ENCODE data around the gene PYDC1.
A peak's percentile ranks its signal among the peaks of the same experiment; 100 is the strongest.

The PYDC1 gene

DNA sequence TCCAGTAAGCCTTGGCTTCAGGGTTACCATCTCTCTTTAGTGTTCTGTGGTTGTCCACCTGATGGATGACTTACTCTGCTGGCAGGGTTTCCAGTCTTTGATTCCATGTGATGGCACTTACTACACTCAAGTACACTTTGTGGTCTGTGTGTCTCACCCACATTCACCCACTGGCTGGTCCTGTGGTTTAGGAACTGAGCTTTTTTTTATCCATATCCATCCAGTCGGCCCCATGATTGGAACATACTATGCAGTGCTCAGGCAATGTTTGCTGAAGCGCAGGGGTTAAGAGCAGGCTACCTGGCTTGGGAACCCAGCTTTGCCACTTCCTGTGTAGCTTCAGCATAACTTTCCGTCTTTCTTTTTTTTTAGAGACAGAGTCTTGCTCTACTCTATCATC is 39.8 kb downstream of the PYDC1 start:
- DNase-seq, result peak; percentile 67

DNA sequence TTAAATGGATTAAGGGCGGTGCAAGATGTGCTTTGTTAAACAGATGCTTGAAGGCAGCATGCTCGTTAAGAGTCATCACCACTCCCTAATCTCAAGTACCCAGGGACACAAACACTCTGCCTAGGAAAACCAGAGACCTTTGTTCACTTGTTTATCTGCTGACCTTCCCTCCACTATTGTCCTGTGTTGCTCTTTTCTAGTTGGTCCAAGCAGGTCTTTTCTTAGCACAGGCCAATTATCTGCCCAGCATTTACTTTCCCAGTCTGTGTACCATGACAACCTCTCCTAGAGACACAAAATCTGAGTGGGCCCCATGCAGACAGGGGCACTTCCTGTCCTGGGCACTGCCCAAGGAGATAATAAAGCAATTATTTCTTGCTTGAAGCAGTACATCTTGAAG is 46.9 kb downstream of the PYDC1 start:
- peak; percentile 41 for DNase-seq

GRCh38 chr16:31168848-31169247 is 48.1 kb downstream of the PYDC1 start:
- no peak for DNase-seq

- no peak for DNase-seq
These were observed 49.6 kb downstream of the PYDC1 start for GRCh38 chr16:31167315-31167714.

Measured in hematopoietic multipotent progenitor cell treated with erythropoietin and hydrocortisone succinate and interleukin-3 and kit ligand, for 6 days (in vitro differentiated cells).